Measurements from ENCODE around the gene SLC47A2. TPM values are rescaled to one million over a fixed set of nuclear protein-coding genes. Genes with fewer than 3 reads are reported as not detected.

Gene SLC47A2
- total and polyA plus RNA-seq, 9 donors: 0.13 to 0.53 (median 0.22) TPM; not detected in 1

GRCh38 chr17:19642373-19642893 lies 74.0 kb downstream of the SLC47A2 start:
- H3K27ac ChIP-seq (ENCODE audit: low read length): no peak overlapping the region
- DNase-seq: no peak
- no CpG with 5 or more reads among the region's 5 CpGs for WGBS (ENCODE audit: insufficient coverage)
- H3K27me3 ChIP-seq (ENCODE audit: control insufficient read depth, insufficient read depth, low read length): no peaks in the 10 kb centered on the region
- H3K4me1 ChIP-seq (ENCODE audit: control insufficient read depth, insufficient read depth, low read length): peaks cover under 1% of the 10 kb centered on the region
- H3K9me3 ChIP-seq (replicated peaks; ENCODE audit: control insufficient read depth, low read depth, low read length): no peaks in the 10 kb centered on the region
- H3K4me3 ChIP-seq (ENCODE audit: low read length): no peak overlapping the region
- H3K36me3 ChIP-seq (ENCODE audit: control insufficient read depth, insufficient read depth, low read length): no peaks in the 10 kb centered on the region

DNA sequence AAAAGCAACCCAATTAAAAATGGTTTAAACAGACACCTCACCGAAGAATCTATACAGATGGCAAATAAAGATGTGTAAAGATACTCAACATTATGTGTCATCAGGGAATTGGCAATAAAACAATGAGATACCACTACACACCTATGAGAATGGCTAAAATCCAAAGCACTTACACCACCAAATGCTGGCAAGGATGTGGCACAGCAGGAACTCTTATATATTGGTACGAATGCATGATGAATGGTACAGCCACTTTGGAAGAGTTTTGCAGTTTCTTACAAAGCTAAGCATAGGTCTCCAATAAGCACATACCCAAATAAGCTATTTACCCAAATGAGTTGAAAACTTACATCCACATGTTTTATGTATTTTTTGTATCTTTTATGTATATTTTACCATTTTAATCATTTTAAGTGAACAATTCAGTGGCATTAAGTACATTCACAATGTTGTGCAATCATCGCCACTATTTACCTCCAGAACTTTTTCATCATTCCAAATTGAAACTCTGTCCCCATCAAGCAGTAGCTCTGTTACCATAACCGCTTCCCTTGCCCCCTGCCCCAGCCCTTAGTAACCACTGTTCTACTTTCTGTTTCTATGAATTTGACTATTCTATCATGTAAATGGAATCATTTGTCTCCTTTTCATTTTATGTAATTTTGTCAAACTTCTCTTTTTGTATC lies 74.6 kb downstream of the SLC47A2 start:
- Histone ChIP-seq H3K4me1 (ENCODE audit: control insufficient read depth, insufficient read depth, low read length) (no peaks in the 10 kb centered on the region), H3K4me3 (ENCODE audit: low read length) (no peak overlapping the region), H3K36me3 (ENCODE audit: control insufficient read depth, insufficient read depth, low read length) (no peaks in the 10 kb centered on the region), H3K27ac (ENCODE audit: low read length) (no peak overlapping the region), H3K27me3 (ENCODE audit: control insufficient read depth, insufficient read depth, low read length) (no peaks in the 10 kb centered on the region), H3K9me3 (replicated peaks; ENCODE audit: control insufficient read depth, low read depth, low read length) (no peaks in the 10 kb centered on the region)
- WGBS (ENCODE audit: insufficient coverage): 67% methylated on average over 1 of the region's 4 CpGs
- DNase-seq: no peak

- no peaks in the 10 kb centered on the region for H3K9me3 ChIP-seq (replicated peaks; ENCODE audit: control insufficient read depth, low read depth, low read length)
- H3K27me3 ChIP-seq (ENCODE audit: control insufficient read depth, insufficient read depth, low read length): peaks cover 4% of the 10 kb centered on the region
- H3K36me3 ChIP-seq (ENCODE audit: control insufficient read depth, insufficient read depth, low read length): no peaks in the 10 kb centered on the region
- no peak overlapping the region for H3K4me3 ChIP-seq (ENCODE audit: low read length)
- no peaks in the 10 kb centered on the region for H3K4me1 ChIP-seq (ENCODE audit: control insufficient read depth, insufficient read depth, low read length)
- DNase-seq: no peak
- no CpG with 5 or more reads among the region's 2 CpGs for WGBS (ENCODE audit: insufficient coverage)
- H3K27ac ChIP-seq (ENCODE audit: low read length): no peak overlapping the region
Observed at GRCh38 chr17:19631905-19632304, 84.5 kb downstream of the SLC47A2 start.

DNA sequence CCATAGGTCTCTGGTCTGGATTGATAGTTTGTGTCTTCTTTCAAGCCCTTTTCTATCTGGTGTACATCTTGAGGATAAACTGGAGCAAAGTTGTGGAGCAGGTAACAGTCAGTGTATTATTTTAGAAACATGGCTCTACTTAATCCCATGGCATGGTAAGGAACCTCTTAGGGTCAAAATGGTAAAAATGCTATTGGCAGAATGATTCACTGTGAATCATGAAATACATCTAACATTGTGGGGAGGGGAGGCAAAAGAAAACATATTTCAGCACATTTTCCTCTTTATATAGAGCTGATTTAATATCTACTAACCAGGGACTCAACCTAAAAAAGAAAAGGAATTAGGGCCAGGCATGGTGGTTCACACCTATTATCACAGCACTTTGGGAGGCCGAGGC lies 85.7 kb downstream of the SLC47A2 start:
- no peaks in the 10 kb centered on the region for H3K4me1 ChIP-seq (ENCODE audit: control insufficient read depth, insufficient read depth, low read length)
- no peak overlapping the region for H3K27ac ChIP-seq (ENCODE audit: low read length)
- WGBS (ENCODE audit: insufficient coverage): no CpG with 5 or more reads among the region's 1 CpG
- no peaks in the 10 kb centered on the region for H3K36me3 ChIP-seq (ENCODE audit: control insufficient read depth, insufficient read depth, low read length)
- no peak for DNase-seq
- no peak overlapping the region for H3K4me3 ChIP-seq (ENCODE audit: low read length)
- peaks cover 4% of the 10 kb centered on the region for H3K27me3 ChIP-seq (ENCODE audit: control insufficient read depth, insufficient read depth, low read length)
- no peaks in the 10 kb centered on the region for H3K9me3 ChIP-seq (replicated peaks; ENCODE audit: control insufficient read depth, low read depth, low read length)

- WGBS (ENCODE audit: insufficient coverage): 76% methylated on average over 4 of the region's 4 CpGs
- no peak for DNase-seq
- peaks cover 4% of the 10 kb centered on the region for H3K27me3 ChIP-seq (ENCODE audit: control insufficient read depth, insufficient read depth, low read length)
- H3K4me1 ChIP-seq (ENCODE audit: control insufficient read depth, insufficient read depth, low read length): no peaks in the 10 kb centered on the region
- H3K9me3 ChIP-seq (replicated peaks; ENCODE audit: control insufficient read depth, low read depth, low read length): no peaks in the 10 kb centered on the region
- no peaks in the 10 kb centered on the region for H3K36me3 ChIP-seq (ENCODE audit: control insufficient read depth, insufficient read depth, low read length)
- H3K27ac ChIP-seq (ENCODE audit: low read length): no peak overlapping the region
- H3K4me3 ChIP-seq (ENCODE audit: low read length): no peak overlapping the region
Observed at GRCh38 chr17:19630035-19630434, 86.3 kb downstream of the SLC47A2 start.

DNA sequence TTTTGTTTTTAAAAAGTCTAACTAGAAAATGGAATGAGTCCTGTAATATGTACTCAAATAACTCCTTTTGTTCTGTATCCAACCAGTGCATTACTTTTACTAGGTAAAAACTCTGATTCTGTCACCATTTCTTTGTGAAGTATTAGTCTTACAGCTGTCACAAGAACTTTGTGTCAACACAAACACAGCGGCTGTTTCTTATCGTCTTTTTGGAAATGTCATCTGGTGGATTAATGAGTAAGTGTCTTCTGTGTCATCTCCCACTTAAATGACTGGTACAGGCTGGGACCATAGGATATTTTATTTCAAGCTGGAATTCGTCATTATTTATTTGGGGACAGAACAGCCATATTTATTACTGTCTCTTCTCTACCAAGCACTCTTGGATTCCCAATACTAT lies 86.9 kb downstream of the SLC47A2 start:
- WGBS (ENCODE audit: insufficient coverage): no CpG with 5 or more reads among the region's 3 CpGs
- H3K27ac ChIP-seq (ENCODE audit: low read length): no peak overlapping the region
- H3K36me3 ChIP-seq (ENCODE audit: control insufficient read depth, insufficient read depth, low read length): no peaks in the 10 kb centered on the region
- DNase-seq: no peak
- H3K9me3 ChIP-seq (replicated peaks; ENCODE audit: control insufficient read depth, low read depth, low read length): no peaks in the 10 kb centered on the region
- no peak overlapping the region for H3K4me3 ChIP-seq (ENCODE audit: low read length)
- H3K4me1 ChIP-seq (ENCODE audit: control insufficient read depth, insufficient read depth, low read length): no peaks in the 10 kb centered on the region
- peaks cover 4% of the 10 kb centered on the region for H3K27me3 ChIP-seq (ENCODE audit: control insufficient read depth, insufficient read depth, low read length)

Other genes starting within 250 kb of the SLC47A2 start
- 0.71 TPM for gene SLC47A1, start 182.7 kb downstream of the SLC47A2 start, total RNA-seq
- gene SLC47A1, start 182.7 kb downstream of the SLC47A2 start, polyA plus RNA-seq (ENCODE audit: insufficient read depth in 1 of 8, insufficient read length in 8 of 8, low replicate concordance in 1 of 8): 1 to 10 TPM in 6 of 8 donors, under 1 TPM in 2; 0.77 to 1.3 (median 1.1) TPM
- 39.4 TPM for gene ALDH3A2, start 67.8 kb downstream of the SLC47A2 start, total RNA-seq
- 10 to 100 TPM; 26.6 to 35.9 (median 32.5) TPM for gene ALDH3A2, start 67.8 kb downstream of the SLC47A2 start, polyA plus RNA-seq (ENCODE audit: insufficient read depth in 1 of 8, insufficient read length in 8 of 8, low replicate concordance in 1 of 8)
- 0.18 TPM for gene ALDH3A1, start 31.7 kb upstream of the SLC47A2 start, total RNA-seq
- under 1 TPM; 0.19 to 0.57 (median 0.30) TPM for gene ALDH3A1, start 31.7 kb upstream of the SLC47A2 start, polyA plus RNA-seq (ENCODE audit: insufficient read depth in 1 of 8, insufficient read length in 8 of 8, low replicate concordance in 1 of 8)
- gene ULK2, start 151.4 kb upstream of the SLC47A2 start, total RNA-seq: 17.2 TPM
- 10 to 100 TPM; 17.8 to 28.5 (median 21.5) TPM for gene ULK2, start 151.4 kb upstream of the SLC47A2 start, polyA plus RNA-seq (ENCODE audit: insufficient read depth in 1 of 8, insufficient read length in 8 of 8, low replicate concordance in 1 of 8)

Measured in muscle of leg (tissue), 11 donors.